ENCODE data around the gene LYL1. TPM values are rescaled to one million over a fixed set of nuclear protein-coding genes. Genes with fewer than 3 reads are reported as not detected.

Gene LYL1
- total RNA-seq, 1 experiment from 2014 or later, result 0.63 TPM

DNA sequence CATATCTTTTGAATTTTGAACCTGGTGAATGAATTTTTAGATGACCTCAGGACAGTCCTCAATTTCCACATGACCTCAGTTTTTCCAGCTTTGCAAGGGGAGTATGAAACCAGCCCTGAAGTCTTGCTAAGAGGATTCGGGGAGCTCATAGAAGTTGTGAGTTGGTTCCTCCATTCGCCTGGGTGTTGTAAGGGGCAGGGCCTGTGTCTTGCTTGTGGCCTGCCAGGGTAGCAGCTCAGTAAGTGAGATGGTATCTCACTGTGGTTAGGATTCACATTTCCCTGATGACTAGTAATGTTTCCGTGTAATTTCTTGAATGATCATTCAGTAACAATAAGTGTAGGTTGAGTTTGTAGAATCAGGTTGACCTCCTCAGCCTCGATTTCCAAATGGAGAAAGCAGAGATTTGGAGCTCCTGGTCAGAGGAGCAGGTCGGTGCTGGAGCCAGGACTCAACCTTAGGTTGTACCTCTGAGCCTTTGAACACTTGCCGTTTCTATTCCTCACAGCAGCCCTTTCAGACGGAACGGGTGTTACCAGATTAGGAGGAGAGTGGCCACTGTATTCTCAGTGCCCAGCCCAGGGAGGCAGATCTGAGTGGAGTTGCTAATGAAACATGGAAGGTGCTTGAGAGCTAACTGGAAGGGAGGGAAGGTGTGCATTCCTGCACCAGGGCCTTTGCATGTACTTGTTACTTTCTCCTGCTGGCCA lies 30.0 kb upstream of the LYL1 start:
- Histone ChIP-seq H3K4me1 (ENCODE audit: insufficient read depth, low read length) (no peaks in the 10 kb centered on the region), H3K23me2 (ENCODE audit: insufficient read length, low read depth, low read length, poor library complexity, severe bottlenecking) (no peaks in the 10 kb centered on the region), H2AK5ac (ENCODE audit: insufficient read length, low read length) (no peak overlapping the region), H3T11ph (ENCODE audit: low read length) (no peak overlapping the region), H3K23ac (ENCODE audit: insufficient read length, low read depth, low read length) (no peak overlapping the region), H2AFZ (ENCODE audit: low read length) (no peak overlapping the region), H3K9ac (ENCODE audit: extremely low read depth, insufficient read length, low read length) (no peak overlapping the region), H4K5ac (ENCODE audit: insufficient read length, low read depth, low read length) (no peak overlapping the region), H4K91ac (ENCODE audit: insufficient read length, low read depth, low read length) (no peak overlapping the region), H3K9me3 (ENCODE audit: control insufficient read depth, low read depth, low read length) (no peaks in the 10 kb centered on the region), H3K4me2 (ENCODE audit: insufficient read depth, insufficient read length, low read length) (no peak overlapping the region), H3K14ac (ENCODE audit: insufficient read depth, low read length) (no peak overlapping the region), H3K56ac (ENCODE audit: insufficient read length, low read depth, low read length) (no peak overlapping the region), H3K27me3 (ENCODE audit: insufficient read depth, low read length) (no peaks in the 10 kb centered on the region), H4K8ac (replicated peaks; ENCODE audit: insufficient read length, low read depth, low read length) (no peak overlapping the region), H2BK12ac (ENCODE audit: insufficient read length, low read depth, low read length) (no peak overlapping the region), H3K18ac (ENCODE audit: insufficient read length, low read depth, low read length) (no peak overlapping the region), H3K79me2 (ENCODE audit: insufficient read depth, low read length) (peaks cover 32% of the 10 kb centered on the region; the same call in 1 of the 2 replicates), H2BK5ac (ENCODE audit: insufficient read length, low read length) (no peak overlapping the region), H2BK120ac (ENCODE audit: low read depth, low read length, poor library complexity, severe bottlenecking) (no peak overlapping the region), H3K4ac (ENCODE audit: low read depth, low read length) (no peak overlapping the region), H2BK15ac (ENCODE audit: low read depth, low read length) (no peak overlapping the region), H4K20me1 (ENCODE audit: control insufficient read depth, insufficient read depth, insufficient read length) (no peaks in the 10 kb centered on the region), H2BK20ac (ENCODE audit: low read depth, low read length, poor library complexity, severe bottlenecking) (no peak overlapping the region), H3K27ac (ENCODE audit: insufficient read length, low read depth, low read length) (no peak overlapping the region), H3K79me1 (ENCODE audit: insufficient read depth, low read depth, low read length, poor library complexity, severe bottlenecking) (peaks cover 8% of the 10 kb centered on the region)
- H3K27me3 Mint-ChIP-seq (ENCODE audit: low read depth), result no peaks in the 10 kb centered on the region
- no peak overlapping the region for H3K4me3 Mint-ChIP-seq
- H3K27ac Mint-ChIP-seq, result peak overlapping the region in 2 of 3 experiments; percentile 55 to 72; a peak in 5 of 7 replicates
- H3K4me1 Mint-ChIP-seq, result peaks cover 3 to 14% of the 10 kb centered on the region in 2 experiments; a peak in 2 of 4 replicates
- H3K36me3 Mint-ChIP-seq (ENCODE audit: insufficient read depth in 1 of 3, low read depth in 3 of 3), result peaks cover 17 to 55% (median 33%) of the 10 kb centered on the region in 3 experiments; a peak in 6 of 7 replicates
- TF ChIP-seq, protein P1, sequence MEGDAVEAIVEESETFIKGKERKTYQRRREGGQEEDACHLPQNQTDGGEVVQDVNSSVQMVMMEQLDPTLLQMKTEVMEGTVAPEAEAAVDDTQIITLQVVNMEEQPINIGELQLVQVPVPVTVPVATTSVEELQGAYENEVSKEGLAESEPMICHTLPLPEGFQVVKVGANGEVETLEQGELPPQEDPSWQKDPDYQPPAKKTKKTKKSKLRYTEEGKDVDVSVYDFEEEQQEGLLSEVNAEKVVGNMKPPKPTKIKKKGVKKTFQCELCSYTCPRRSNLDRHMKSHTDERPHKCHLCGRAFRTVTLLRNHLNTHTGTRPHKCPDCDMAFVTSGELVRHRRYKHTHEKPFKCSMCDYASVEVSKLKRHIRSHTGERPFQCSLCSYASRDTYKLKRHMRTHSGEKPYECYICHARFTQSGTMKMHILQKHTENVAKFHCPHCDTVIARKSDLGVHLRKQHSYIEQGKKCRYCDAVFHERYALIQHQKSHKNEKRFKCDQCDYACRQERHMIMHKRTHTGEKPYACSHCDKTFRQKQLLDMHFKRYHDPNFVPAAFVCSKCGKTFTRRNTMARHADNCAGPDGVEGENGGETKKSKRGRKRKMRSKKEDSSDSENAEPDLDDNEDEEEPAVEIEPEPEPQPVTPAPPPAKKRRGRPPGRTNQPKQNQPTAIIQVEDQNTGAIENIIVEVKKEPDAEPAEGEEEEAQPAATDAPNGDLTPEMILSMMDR (conservative IDR thresholded peaks at IDR 0.05), result no peak
- WGBS (ENCODE audit: extremely low coverage, insufficient read length, low lambda C conversion rate), result no CpG with 5 or more reads among the region's 8 CpGs
- DNase-seq, result peak; percentile 29
- H3K9me3 Mint-ChIP-seq, result no peaks in the 10 kb centered on the region

Measured in H9 (cell line).